Glutamatergic neuron (in vitro differentiated cells): Measurements from ENCODE around the gene AGAP2. TPM values are rescaled to one million over a fixed set of nuclear protein-coding genes. Genes with fewer than 3 reads are reported as not detected.
A peak's percentile ranks its signal among the peaks of the same experiment; 100 is the strongest.

Experiments
- DNase-seq: peaks from one replicate; pipeline ENCODE4 v3.0.0; 2022
- H3K27ac Mint-ChIP-seq: one replicate; pipeline ENCODE4 v1.8.0; 2020; ENCODE audit warnings: mild to moderate bottlenecking, mixed read lengths, inconsistent platforms; ENCODE audit not compliant: unreplicated experiment
- H3K27me3 Mint-ChIP-seq: one replicate; pipeline ENCODE4 v1.8.0; 2020; ENCODE audit warnings: mild to moderate bottlenecking, moderate library complexity, mixed read lengths, inconsistent platforms; ENCODE audit not compliant: unreplicated experiment
- H3K36me3 Mint-ChIP-seq: one replicate; pipeline ENCODE4 v1.8.0; 2020; ENCODE audit warnings: mild to moderate bottlenecking, mixed read lengths, inconsistent platforms; ENCODE audit not compliant: unreplicated experiment
- H3K4me1 Mint-ChIP-seq: one replicate; pipeline ENCODE4 v1.8.0; 2020; ENCODE audit warnings: mild to moderate bottlenecking, low read depth, mixed read lengths, inconsistent platforms; ENCODE audit not compliant: unreplicated experiment
- H3K4me3 Mint-ChIP-seq: one replicate; pipeline ENCODE4 v1.8.0; 2020; ENCODE audit warnings: mild to moderate bottlenecking, mixed read lengths, inconsistent platforms; ENCODE audit not compliant: unreplicated experiment
- H3K9me3 Mint-ChIP-seq: one replicate; pipeline ENCODE4 v1.8.0; 2020; ENCODE audit warnings: mild to moderate bottlenecking, moderate library complexity, mixed read lengths, inconsistent platforms; ENCODE audit not compliant: unreplicated experiment
- total RNA-seq: library from RNA; stranded (reverse); fragmentation: NEBNext Ultra II Directional; extraction: Animal tissue kit (Norgen Biotek cat#: 25700); gene quantifications from one replicate; pipeline ENCODE4 v1.2.1, GENCODE V29; 2021; ENCODE audit not compliant: unreplicated experiment
- TF ChIP-seq, protein P1 (sequence below): fragments of 200-600 bp; sonication (generic); IDR thresholded peaks from one replicate; pipeline ENCODE4 v1.5.0; 2021; ENCODE audit not compliant: partially characterized antibody, unreplicated experiment

The AGAP2 gene
- total RNA-seq, 1 donor from 2014 or later: 45.5 TPM

GRCh38 chr12:57782243-57782607 lies 43.7 kb upstream of the AGAP2 start:
- DNase-seq: no peak
- peaks cover 3% of the 10 kb centered on the region for H3K27me3 Mint-ChIP-seq
- H3K4me1 Mint-ChIP-seq: no peaks in the 10 kb centered on the region
- H3K36me3 Mint-ChIP-seq: no peaks in the 10 kb centered on the region
- peak overlapping the region; percentile 97 for H3K4me3 Mint-ChIP-seq
- TF ChIP-seq, protein P1, sequence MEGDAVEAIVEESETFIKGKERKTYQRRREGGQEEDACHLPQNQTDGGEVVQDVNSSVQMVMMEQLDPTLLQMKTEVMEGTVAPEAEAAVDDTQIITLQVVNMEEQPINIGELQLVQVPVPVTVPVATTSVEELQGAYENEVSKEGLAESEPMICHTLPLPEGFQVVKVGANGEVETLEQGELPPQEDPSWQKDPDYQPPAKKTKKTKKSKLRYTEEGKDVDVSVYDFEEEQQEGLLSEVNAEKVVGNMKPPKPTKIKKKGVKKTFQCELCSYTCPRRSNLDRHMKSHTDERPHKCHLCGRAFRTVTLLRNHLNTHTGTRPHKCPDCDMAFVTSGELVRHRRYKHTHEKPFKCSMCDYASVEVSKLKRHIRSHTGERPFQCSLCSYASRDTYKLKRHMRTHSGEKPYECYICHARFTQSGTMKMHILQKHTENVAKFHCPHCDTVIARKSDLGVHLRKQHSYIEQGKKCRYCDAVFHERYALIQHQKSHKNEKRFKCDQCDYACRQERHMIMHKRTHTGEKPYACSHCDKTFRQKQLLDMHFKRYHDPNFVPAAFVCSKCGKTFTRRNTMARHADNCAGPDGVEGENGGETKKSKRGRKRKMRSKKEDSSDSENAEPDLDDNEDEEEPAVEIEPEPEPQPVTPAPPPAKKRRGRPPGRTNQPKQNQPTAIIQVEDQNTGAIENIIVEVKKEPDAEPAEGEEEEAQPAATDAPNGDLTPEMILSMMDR: no peak
- H3K27ac Mint-ChIP-seq: no peak overlapping the region
- H3K9me3 Mint-ChIP-seq: peaks cover 6% of the 10 kb centered on the region

DNA sequence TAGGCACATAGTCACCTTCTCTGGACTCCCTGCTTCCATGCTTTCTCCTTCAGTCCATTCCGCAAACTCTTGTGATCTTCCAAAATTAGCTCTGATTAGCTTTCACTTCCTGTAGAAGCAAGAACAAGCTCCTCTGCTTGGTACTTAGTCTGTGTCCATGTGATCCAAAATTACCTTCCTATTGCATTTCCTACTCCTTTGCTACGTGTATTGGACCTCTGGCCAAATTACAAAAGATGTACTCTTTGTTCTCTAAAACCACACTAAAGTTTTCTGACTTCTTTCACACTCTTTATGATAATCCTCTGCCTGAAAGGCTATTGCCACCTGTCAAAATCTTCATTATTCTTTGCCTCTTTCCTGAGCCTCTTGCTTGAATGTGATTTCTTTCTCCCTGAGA lies 43.3 kb upstream of the AGAP2 start:
- Mint-ChIP-seq H3K27me3 (peaks cover 4% of the 10 kb centered on the region), H3K9me3 (peaks cover 6% of the 10 kb centered on the region), H3K4me3 (no peak overlapping the region), H3K27ac (no peak overlapping the region), H3K36me3 (no peaks in the 10 kb centered on the region), H3K4me1 (no peaks in the 10 kb centered on the region)
- TF ChIP-seq, protein P1: no peak
- DNase-seq: no peak

DNA sequence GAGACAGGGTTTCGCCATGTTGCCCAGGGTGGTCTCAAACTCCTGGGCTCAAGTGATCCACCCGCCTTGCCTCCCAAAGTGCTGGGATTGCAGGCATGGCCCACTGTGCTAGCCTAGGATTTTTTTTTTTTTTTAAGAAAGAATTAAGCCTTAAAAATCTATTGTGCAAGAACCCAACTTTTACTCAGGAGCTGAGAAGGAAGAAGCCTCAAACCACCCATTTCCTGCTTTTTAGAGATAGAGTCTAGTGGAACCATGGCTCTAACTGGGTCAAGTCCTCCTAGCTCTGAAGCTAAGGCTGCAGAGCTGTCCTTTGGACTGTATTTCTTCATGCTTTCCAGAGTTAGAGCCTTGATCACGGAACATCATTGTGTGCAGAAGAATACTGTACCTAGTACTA lies 42.7 kb upstream of the AGAP2 start:
- TF ChIP-seq, protein P1: no peak
- H3K27ac Mint-ChIP-seq: no peak overlapping the region
- H3K9me3 Mint-ChIP-seq: peaks cover 7% of the 10 kb centered on the region
- H3K4me1 Mint-ChIP-seq: no peaks in the 10 kb centered on the region
- no peak overlapping the region for H3K4me3 Mint-ChIP-seq
- no peaks in the 10 kb centered on the region for H3K36me3 Mint-ChIP-seq
- DNase-seq: no peak
- peaks cover 4% of the 10 kb centered on the region for H3K27me3 Mint-ChIP-seq

GRCh38 chr12:57780284-57780897 lies 41.8 kb upstream of the AGAP2 start:
- H3K4me1 Mint-ChIP-seq: no peaks in the 10 kb centered on the region

DNA sequence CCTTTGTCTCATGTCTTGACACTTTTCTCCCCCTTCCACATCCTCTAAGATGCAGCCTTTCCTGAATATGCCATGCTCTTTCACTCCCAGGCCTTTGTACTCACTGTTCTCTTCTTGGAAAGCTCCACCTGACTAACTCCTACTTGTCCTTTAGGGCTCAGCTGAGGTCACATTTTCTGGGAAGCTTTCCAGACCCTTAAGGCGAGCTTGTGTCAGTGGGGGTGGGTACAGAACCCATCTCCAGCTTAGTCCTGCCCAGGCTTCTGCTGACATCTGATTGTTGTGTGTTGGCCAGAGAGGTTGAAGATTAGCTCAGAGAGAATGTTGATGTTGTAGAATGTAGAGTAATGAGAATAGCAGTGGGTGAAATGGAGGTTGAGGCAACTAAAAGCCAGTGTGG lies 41.2 kb upstream of the AGAP2 start:
- H3K4me3 Mint-ChIP-seq: no peak overlapping the region
- TF ChIP-seq, protein P1: no peak
- no peaks in the 10 kb centered on the region for H3K4me1 Mint-ChIP-seq
- H3K27ac Mint-ChIP-seq: no peak overlapping the region
- DNase-seq: no peak
- H3K9me3 Mint-ChIP-seq: peaks cover 7% of the 10 kb centered on the region
- H3K36me3 Mint-ChIP-seq: peaks cover 5% of the 10 kb centered on the region
- H3K27me3 Mint-ChIP-seq: peaks cover 4% of the 10 kb centered on the region

More at GRCh38 chr12:57780284-57780897, 41.8 kb upstream of the AGAP2 start:
- TF ChIP-seq, protein P1: no peak
- Mint-ChIP-seq H3K9me3 (peaks cover 7% of the 10 kb centered on the region), H3K27ac (no peak overlapping the region), H3K4me3 (no peak overlapping the region), H3K36me3 (peaks cover 5% of the 10 kb centered on the region), H3K27me3 (peaks cover 4% of the 10 kb centered on the region)
- DNase-seq: no peak
